Activated CD4-positive, alpha-beta T cell treated with anti-CD3 and anti-CD28 coated beads for 36 hours (primary cell): ENCODE results near the gene HBQ1. TPM values are rescaled to one million over a fixed set of nuclear protein-coding genes. Genes with fewer than 3 reads are reported as not detected.
A peak's percentile ranks its signal among the peaks of the same experiment; 100 is the strongest.

Experiments used
- ATAC-seq: fragments of 200-7000 bp; cut with Tn5 transposase; one replicate; pipeline ENCODE4 v1.10.0; 2021; ENCODE audit warnings: mild to moderate bottlenecking, moderate library complexity
- CTCF ChIA-PET: fragments of 350-600 bp; sonication (Branson Sonifier 250); formaldehyde crosslinking; loops from one replicate; lab custom pipeline; 2021; ENCODE audit warnings: antibody characterized with exemption; lab: Charles Lee
- POLR2A ChIA-PET: fragments of 350-600 bp; sonication (Branson Sonifier 250); formaldehyde crosslinking; loops from one replicate; lab custom pipeline; 2021; ENCODE audit warnings: antibody characterized with exemption, inconsistent platforms; lab: Charles Lee
- DNase-seq: peaks from one replicate; pipeline ENCODE4 v3.0.0-alpha.2; 2020
- H3K27ac Mint-ChIP-seq: one replicate; pipeline ENCODE4 v1.8.0; 2021; ENCODE audit warnings: mixed read lengths
- H3K27me3 Mint-ChIP-seq: one replicate; pipeline ENCODE4 v1.8.0; 2021; ENCODE audit warnings: mixed read lengths
- H3K36me3 Mint-ChIP-seq: one replicate; pipeline ENCODE4 v1.8.0; 2021; ENCODE audit warnings: low read depth, mixed read lengths
- H3K4me1 Mint-ChIP-seq: one replicate; pipeline ENCODE4 v1.8.0; 2021; ENCODE audit warnings: mixed read lengths
- H3K4me3 Mint-ChIP-seq: one replicate; pipeline ENCODE4 v1.8.0; 2021; ENCODE audit warnings: mild to moderate bottlenecking, moderate library complexity, mixed read lengths
- H3K9me3 Mint-ChIP-seq: one replicate; pipeline ENCODE4 v1.8.0; 2021; ENCODE audit warnings: low read depth, mixed read lengths
- intact Hi-C, 2 experiments: fragments of 100-400 bp; cut with DNase I in 1 of 2; cut with micrococcal nuclease in 1 of 2; formaldehyde crosslinking; loops; one replicate each; pipeline versions ENCODE4 v1.14.2 to v1.15.1; 2022 to 2024; cut with DNase I, micrococcal nuclease
- total RNA-seq, 2 experiments: library from RNA; stranded (reverse); gene quantifications; one replicate each; pipeline ENCODE4 v1.2.3, GENCODE V29; 2021

The HBQ1 gene
- total RNA-seq, 2 experiments from 2014 or later, result 0.37 to 1.1 TPM

DNA sequence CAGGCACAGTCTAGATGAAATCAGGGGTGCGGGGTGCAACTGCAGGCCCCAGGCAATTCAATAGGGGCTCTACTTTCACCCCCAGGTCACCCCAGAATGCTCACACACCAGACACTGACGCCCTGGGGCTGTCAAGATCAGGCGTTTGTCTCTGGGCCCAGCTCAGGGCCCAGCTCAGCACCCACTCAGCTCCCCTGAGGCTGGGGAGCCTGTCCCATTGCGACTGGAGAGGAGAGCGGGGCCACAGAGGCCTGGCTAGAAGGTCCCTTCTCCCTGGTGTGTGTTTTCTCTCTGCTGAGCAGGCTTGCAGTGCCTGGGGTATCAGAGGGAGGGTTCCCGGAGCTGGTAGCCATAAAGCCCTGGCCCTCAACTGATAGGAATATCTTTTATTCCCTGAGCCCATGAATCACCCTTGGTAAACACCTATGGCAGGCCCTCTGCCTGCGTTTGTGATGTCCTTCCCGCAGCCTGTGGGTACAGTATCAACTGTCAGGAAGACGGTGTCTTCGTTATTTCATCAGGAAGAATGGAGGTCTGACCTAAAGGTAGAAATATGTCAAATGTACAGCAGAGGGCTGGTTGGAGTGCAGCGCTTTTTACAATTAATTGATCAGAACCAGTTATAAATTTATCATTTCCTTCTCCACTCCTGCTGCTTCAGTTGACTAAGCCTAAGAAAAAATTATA, 2.1 kb upstream of the HBQ1 start:
- POLR2A ChIA-PET, result no interaction called here
- Mint-ChIP-seq H3K27me3 (peaks cover 40% of the 10 kb centered on the region), H3K4me3 (no peak overlapping the region), H3K4me1 (peaks cover 3% of the 10 kb centered on the region), H3K27ac (no peak overlapping the region), H3K9me3 (no peaks in the 10 kb centered on the region), H3K36me3 (no peaks in the 10 kb centered on the region)
- intact Hi-C loops, result no loop called here
- no peak for ATAC-seq
- CTCF ChIA-PET, result interaction anchor here (1.0 to 1.4 kb wide), 3 partner anchors 8 to 113 kb away, joined by 3 to 5 read pairs (median 4); no protein-coding TSS in a partner anchor
- no peak for DNase-seq

DNA sequence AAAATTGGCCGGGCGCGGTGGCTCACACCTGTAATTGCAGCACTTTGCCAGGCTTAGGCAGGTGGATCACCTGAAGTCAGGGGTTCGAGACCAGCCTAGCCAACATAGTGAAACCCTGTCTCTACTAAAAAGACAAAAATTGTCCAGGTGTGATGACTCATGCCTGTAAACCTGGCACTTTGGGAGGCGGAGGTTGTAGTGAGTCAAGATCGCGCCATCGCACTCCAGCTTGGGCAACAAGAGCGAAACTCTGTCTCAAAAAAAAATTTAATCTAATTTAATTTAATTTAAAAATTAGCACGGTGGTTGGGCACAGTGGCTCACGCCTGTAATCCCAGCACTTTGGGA, 1.6 kb upstream of the HBQ1 start:
- CTCF ChIA-PET, result interaction anchor here (1.0 kb wide), 1 partner anchor 8 kb away, joined by 4 read pairs; no protein-coding TSS in a partner anchor
- peaks cover 3% of the 10 kb centered on the region for H3K4me1 Mint-ChIP-seq
- no peaks in the 10 kb centered on the region for H3K36me3 Mint-ChIP-seq
- intact Hi-C loops, result no loop called here
- POLR2A ChIA-PET, result no interaction called here
- no peaks in the 10 kb centered on the region for H3K9me3 Mint-ChIP-seq
- no peak overlapping the region for H3K27ac Mint-ChIP-seq
- H3K4me3 Mint-ChIP-seq, result no peak overlapping the region
- peaks cover 36% of the 10 kb centered on the region for H3K27me3 Mint-ChIP-seq
- no peak for ATAC-seq
- DNase-seq, result no peak

DNA sequence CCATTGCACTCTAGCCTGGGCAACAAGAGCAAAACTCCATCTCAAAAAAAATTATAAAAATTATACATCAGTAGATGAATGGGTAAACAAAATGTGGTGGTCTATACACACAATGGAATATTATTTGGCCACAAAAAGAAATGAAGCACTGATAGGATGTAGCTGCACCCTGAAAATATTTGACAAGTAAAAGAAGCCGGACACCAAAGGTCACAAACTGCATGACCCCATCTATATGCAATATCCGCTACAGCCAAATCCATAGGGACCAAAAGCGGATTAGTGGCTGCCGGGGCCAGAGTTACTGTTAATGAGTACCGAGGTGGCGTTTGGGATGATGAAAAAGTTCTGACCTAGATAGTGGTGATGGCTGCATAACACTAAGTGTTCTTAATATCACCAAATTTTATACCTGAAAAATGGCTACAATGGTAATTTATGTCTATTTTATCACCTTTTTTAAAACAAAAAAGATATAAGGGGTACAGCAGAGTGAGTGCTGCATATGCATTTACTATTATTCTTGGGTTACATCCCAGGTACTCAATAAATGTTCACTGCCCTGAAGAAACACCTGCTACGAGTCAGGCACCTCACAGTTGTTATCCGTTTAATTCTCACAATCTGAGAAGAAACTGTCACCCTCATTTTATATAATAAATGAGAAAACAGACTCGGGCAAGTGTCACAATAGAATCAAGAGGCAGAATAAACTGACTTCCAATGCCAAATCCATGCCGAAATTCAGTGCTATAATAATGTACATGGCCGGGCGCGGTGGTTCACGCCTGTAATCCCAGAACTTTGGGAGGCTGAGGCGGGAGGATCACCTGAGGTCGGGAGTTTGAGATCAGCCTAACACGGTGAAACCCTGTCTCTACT, 807 bp upstream of the HBQ1 start:
- ChIA-PET CTCF (interaction anchor here (1.0 to 1.2 kb wide), 3 partner anchors 9 to 72 kb away, joined by 3 to 9 read pairs (median 4); no protein-coding TSS in a partner anchor), POLR2A (no interaction called here)
- H3K4me1 Mint-ChIP-seq, result peaks cover 3% of the 10 kb centered on the region
- intact Hi-C loops, result no loop called here
- no peak for DNase-seq
- no peak overlapping the region for H3K27ac Mint-ChIP-seq
- no peaks in the 10 kb centered on the region for H3K36me3 Mint-ChIP-seq
- ATAC-seq, result no peak
- no peaks in the 10 kb centered on the region for H3K9me3 Mint-ChIP-seq
- peak overlapping the region; percentile 51 for H3K4me3 Mint-ChIP-seq
- H3K27me3 Mint-ChIP-seq, result peaks cover 32% of the 10 kb centered on the region

DNA sequence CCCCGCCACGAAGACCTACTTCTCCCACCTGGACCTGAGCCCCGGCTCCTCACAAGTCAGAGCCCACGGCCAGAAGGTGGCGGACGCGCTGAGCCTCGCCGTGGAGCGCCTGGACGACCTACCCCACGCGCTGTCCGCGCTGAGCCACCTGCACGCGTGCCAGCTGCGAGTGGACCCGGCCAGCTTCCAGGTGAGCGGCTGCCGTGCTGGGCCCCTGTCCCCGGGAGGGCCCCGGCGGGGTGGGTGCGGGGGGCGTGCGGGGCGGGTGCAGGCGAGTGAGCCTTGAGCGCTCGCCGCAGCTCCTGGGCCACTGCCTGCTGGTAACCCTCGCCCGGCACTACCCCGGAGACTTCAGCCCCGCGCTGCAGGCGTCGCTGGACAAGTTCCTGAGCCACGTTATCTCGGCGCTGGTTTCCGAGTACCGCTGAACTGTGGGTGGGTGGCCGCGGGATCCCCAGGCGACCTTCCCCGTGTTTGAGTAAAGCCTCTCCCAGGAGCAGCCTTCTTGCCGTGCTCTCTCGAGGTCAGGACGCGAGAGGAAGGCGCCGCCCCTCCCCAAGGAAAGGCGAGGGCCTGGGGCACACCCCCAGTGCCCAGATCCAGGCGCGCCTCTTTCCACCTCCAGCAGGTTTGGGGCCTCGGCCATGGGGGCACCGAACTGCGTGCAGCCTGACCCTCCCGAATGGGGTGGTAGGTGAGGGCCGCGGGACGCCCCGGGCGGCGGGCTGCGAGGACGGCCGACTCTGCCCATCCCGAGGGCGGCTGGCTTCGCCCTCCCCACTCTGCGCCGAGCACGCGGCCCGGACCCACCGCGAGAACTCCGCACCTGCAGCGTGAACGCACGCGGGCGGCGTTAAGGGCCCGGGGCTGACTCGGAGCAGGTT, 664 bp downstream of the HBQ1 start:
- Mint-ChIP-seq H3K27ac (no peak overlapping the region), H3K36me3 (peaks cover 4% of the 10 kb centered on the region), H3K27me3 (peaks cover 21% of the 10 kb centered on the region), H3K4me1 (peaks cover 3% of the 10 kb centered on the region), H3K4me3 (peak overlapping the region; percentile 39), H3K9me3 (no peaks in the 10 kb centered on the region)
- ATAC-seq (peak; percentile 88), DNase-seq (peak; percentile 94)
- intact Hi-C loops, result loop anchor here (1.0 kb wide), 5 partner anchors 43 to 128 kb away; partner anchors contain the start of genes NPRL3 (in 1 of the 2), POLR3K (in 1 of the 2) and SNRNP25 (in 1 of the 2)
- POLR2A ChIA-PET, result no interaction called here
- CTCF ChIA-PET, result interaction anchor here (0.6 to 1.6 kb wide), 11 partner anchors 11 to 243 kb away, joined by 3 to 9 read pairs (median 3); no protein-coding TSS in a partner anchor

DNA sequence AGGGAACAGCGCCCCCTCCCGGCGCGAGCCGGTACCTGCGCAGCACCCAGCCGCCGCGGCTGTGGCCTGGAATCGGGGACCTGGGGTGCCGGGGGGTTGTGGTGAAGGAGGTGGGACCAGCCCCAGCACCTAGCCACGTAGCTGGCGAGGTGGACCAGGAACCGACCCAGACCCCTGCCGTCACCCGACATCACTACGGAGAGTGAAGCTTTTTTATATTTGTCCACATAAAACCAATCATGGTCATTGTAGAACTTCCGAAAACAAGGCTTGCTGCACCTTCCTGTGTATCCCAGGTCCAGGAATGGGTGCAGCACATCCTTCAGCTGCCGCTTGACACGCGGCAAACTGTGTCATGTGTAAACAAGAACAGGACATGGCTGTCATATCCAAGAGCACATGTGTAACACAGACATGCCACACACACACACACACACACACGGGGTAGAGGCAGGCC, 1.3 kb downstream of the HBQ1 start:
- Mint-ChIP-seq H3K4me1 (peaks cover 3% of the 10 kb centered on the region), H3K27me3 (peaks cover 21% of the 10 kb centered on the region), H3K9me3 (no peaks in the 10 kb centered on the region), H3K27ac (no peak overlapping the region), H3K36me3 (peaks cover 4% of the 10 kb centered on the region), H3K4me3 (no peak overlapping the region)
- DNase-seq, result no peak
- ChIA-PET POLR2A (interaction anchor here (0.6 kb wide), 1 partner anchor 26 kb away, joined by 3 read pairs; no protein-coding TSS in a partner anchor), CTCF (interaction anchor here (0.6 to 1.7 kb wide), 16 partner anchors 10 to 243 kb away, joined by 3 to 10 read pairs (median 3); no protein-coding TSS in a partner anchor)
- no peak for ATAC-seq
- intact Hi-C loops, result loop anchor here (1.0 kb wide), 5 partner anchors 43 to 128 kb away; partner anchors contain the start of genes NPRL3 (in 1 of the 2), POLR3K (in 1 of the 2) and SNRNP25 (in 1 of the 2)

DNA sequence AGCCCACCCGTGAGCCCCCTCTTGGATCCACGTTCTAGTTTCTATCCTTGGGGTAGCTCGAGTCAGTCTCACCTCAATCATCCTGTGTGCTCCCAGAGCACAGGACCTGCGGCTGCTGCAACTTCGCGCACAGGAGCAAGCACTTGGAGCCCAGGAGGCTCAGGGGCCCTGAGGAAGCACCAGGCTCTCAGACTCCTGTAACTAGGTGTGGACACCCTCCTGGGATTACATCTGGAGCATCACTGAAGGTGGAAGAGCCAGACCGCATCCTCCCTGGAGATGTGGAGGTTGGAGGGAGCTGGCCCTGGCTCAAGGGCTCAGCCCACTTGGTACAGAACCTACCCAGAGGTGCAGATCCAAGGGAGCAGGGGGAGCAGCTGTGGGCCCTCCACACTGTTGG, 2.7 kb downstream of the HBQ1 start:
- intact Hi-C loops, result no loop called here
- DNase-seq (no peak), ATAC-seq (no peak)
- Mint-ChIP-seq H3K4me3 (no peak overlapping the region), H3K4me1 (peaks cover 3% of the 10 kb centered on the region), H3K9me3 (no peaks in the 10 kb centered on the region), H3K27ac (no peak overlapping the region), H3K36me3 (peaks cover 4% of the 10 kb centered on the region), H3K27me3 (peaks cover 14% of the 10 kb centered on the region)
- CTCF ChIA-PET, result interaction anchor here (0.7 to 1.7 kb wide), 10 partner anchors 16 to 158 kb away, joined by 3 to 10 read pairs (median 3); no protein-coding TSS in a partner anchor
- POLR2A ChIA-PET, result no interaction called here

DNA sequence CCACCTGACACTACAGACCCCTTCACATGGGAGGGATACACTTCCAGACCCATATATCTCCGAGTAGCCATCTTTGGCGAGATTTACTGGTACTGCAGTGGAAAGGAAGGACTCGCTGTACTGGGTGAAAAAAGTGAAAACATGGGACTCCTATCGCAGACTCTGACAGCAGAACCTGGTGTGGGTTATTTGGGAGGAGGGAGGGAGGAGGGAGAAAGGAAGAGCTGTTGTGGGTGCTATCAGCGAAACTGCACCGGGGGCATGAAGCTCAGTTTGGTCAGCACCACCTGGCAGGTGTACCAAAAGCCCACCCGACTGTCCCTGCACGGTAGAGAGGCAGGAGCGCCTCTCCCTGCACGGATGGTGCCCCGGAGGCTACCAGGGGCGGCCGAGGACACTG, 5.0 kb downstream of the HBQ1 start:
- no peak overlapping the region for H3K4me3 Mint-ChIP-seq
- H3K27me3 Mint-ChIP-seq, result no peaks in the 10 kb centered on the region
- POLR2A ChIA-PET, result no interaction called here
- H3K4me1 Mint-ChIP-seq, result peaks cover 7% of the 10 kb centered on the region
- no peak for DNase-seq
- no peak overlapping the region for H3K27ac Mint-ChIP-seq
- ATAC-seq, result no peak
- H3K36me3 Mint-ChIP-seq, result peaks cover 18% of the 10 kb centered on the region
- intact Hi-C loops, result no loop called here
- no peaks in the 10 kb centered on the region for H3K9me3 Mint-ChIP-seq
- CTCF ChIA-PET, result interaction anchor here (1.2 kb wide), 1 partner anchor 78 kb away, joined by 3 read pairs; no protein-coding TSS in a partner anchor

DNA sequence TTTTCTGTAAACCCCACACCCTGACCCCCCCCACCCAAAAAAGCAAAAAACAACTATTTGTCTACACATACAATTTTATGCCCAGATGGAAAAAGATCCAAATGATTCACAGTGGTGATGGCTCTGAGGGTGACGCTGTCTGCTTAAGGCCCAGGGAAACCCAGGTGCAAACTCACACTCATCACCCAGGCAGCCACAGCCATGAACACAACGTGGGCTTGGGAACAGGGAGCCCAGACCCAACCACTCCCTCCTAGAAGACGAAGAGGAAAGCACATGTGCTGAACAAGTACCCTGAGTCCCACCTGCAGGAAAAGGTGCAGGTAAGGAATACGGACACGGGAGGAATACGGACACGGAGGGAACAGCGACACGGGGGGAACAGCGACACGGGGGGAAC, 5.4 kb downstream of the HBQ1 start:
- Mint-ChIP-seq H3K4me3 (no peak overlapping the region), H3K27ac (no peak overlapping the region)
- POLR2A ChIA-PET, result no interaction called here

DNA sequence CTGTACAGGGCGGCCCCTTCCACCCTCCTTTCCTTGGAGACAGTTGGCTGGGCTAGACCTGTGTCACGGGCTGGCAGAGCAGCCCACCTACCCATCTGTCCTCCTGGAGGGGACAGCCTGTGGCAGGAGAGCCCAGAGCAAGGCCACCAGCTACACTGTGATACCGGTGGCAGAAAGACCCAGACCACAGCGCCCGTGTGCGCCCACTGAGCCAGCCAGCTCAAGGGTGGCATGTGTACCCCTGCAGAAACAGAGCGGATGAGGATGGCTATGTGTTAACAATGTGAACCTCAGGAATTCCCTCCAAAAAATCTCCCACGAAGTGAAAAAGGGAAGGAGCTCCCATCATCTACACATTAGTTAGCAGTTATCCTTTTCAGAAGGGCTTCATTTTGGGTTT, 7.1 kb downstream of the HBQ1 start:
- intact Hi-C loops, result no loop called here
- no peak overlapping the region for H3K4me3 Mint-ChIP-seq
- ChIA-PET CTCF (interaction anchor here (2.0 kb wide), 1 partner anchor 80 kb away, joined by 9 read pairs; no protein-coding TSS in a partner anchor), POLR2A (no interaction called here)
- peaks cover 4% of the 10 kb centered on the region for H3K4me1 Mint-ChIP-seq
- no peaks in the 10 kb centered on the region for H3K27me3 Mint-ChIP-seq
- no peak overlapping the region for H3K27ac Mint-ChIP-seq
- ATAC-seq (no peak), DNase-seq (no peak)
- H3K9me3 Mint-ChIP-seq, result no peaks in the 10 kb centered on the region
- peaks cover 32% of the 10 kb centered on the region for H3K36me3 Mint-ChIP-seq

More for the DNA sequence above, 5.4 kb downstream of the HBQ1 start:
- DNase-seq, result no peak
- intact Hi-C loops, result no loop called here
- no peaks in the 10 kb centered on the region for H3K9me3 Mint-ChIP-seq
- no peaks in the 10 kb centered on the region for H3K27me3 Mint-ChIP-seq
- peaks cover 7% of the 10 kb centered on the region for H3K4me1 Mint-ChIP-seq
- ATAC-seq, result no peak
- CTCF ChIA-PET, result interaction anchor here (1.2 kb wide), 1 partner anchor 79 kb away, joined by 3 read pairs; no protein-coding TSS in a partner anchor
- peaks cover 21% of the 10 kb centered on the region for H3K36me3 Mint-ChIP-seq

DNA sequence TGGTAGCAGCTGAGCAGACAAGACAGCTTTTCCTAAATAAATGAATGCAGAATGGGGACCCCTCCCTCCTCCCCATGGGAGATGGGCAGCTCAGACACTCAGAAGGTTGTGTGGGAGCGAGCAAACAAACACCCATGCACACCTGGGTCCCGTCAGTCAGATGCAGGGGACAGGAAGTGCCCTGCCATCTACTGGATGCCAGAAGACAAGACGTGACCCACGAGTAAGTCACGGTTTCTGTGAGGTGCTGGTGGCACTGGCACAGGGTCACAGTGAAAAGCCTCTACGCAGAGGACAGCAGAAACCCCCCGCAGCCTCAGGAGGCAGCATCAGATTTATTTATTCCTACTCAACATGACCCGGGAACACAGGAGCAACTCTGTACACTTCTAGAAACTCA, 8.4 kb downstream of the HBQ1 start:
- ATAC-seq (peak; percentile 91), DNase-seq (peak; percentile 60)
- ChIA-PET CTCF (interaction anchor here (0.7 to 2.0 kb wide), 5 partner anchors 10 to 123 kb away, joined by 3 to 9 read pairs (median 4); no protein-coding TSS in a partner anchor), POLR2A (interaction anchor here (0.7 to 1.0 kb wide), 2 partner anchors 29 to 39 kb away, joined by 3 read pairs; no protein-coding TSS in a partner anchor)
- H3K9me3 Mint-ChIP-seq, result no peaks in the 10 kb centered on the region
- peaks cover 4% of the 10 kb centered on the region for H3K4me1 Mint-ChIP-seq
- intact Hi-C loops, result no loop called here
- H3K36me3 Mint-ChIP-seq, result peaks cover 36% of the 10 kb centered on the region
- no peak overlapping the region for H3K4me3 Mint-ChIP-seq
- H3K27me3 Mint-ChIP-seq, result no peaks in the 10 kb centered on the region
- H3K27ac Mint-ChIP-seq, result no peak overlapping the region
